Measurements from ENCODE around the gene FBXO7.

GRCh38 chr22:32473388-32473952 is 1.1 kb upstream of the FBXO7 start:
- peak; percentile 34 to 55 (median 50) for TF ChIP-seq CTCF (IDR thresholded peaks at IDR 0.05)
- no peak for TF ChIP-seq POLR2A (IDR thresholded peaks at IDR 0.05)
- TF ChIP-seq POLR2AphosphoS5 (IDR thresholded peaks at IDR 0.05), result no peak
- TF ChIP-seq EP300 (IDR thresholded peaks at IDR 0.05; ENCODE audit: low read depth), result no peak
